HG02870 (cell line): Measurements from ENCODE around the gene PRAC1.

Source experiments
- ATAC-seq: cut with Tn5 transposase; IDR thresholded peaks from one replicate; pipeline ENCODE4 v1.9.1; 2021; ENCODE audit warnings: mild to moderate bottlenecking, moderate library complexity; ENCODE audit not compliant: unreplicated experiment

The PRAC1 gene

GRCh38 chr17:48715496-48716399 is 6.6 kb downstream of the PRAC1 start:
- no peak for ATAC-seq

GRCh38 chr17:48711128-48711527 is 11.2 kb downstream of the PRAC1 start:
- ATAC-seq: no peak

GRCh38 chr17:48704361-48705248 is 17.7 kb downstream of the PRAC1 start:
- no peak for ATAC-seq

GRCh38 chr17:48701864-48702532 is 20.3 kb downstream of the PRAC1 start:
- no peak for ATAC-seq

DNA sequence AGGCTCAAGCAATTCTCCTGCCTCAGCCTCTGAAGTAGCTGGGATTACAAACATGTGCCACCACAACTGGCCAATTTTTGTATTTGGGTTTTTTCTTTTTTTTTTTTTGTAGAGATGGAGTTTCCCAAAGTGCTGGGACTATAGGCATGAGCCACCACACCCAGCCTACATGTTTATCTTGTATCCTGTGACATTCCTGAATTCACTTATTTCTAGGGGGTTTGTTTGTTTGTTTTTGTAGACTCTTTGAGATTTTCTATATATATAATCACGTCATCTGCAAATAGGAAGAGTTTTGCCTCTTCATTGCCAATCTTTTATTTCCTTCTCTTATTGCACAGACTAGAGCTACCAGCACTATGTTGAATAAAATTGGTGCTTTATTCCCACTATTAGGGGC is 29.1 kb downstream of the PRAC1 start:
- ATAC-seq: no peak

DNA sequence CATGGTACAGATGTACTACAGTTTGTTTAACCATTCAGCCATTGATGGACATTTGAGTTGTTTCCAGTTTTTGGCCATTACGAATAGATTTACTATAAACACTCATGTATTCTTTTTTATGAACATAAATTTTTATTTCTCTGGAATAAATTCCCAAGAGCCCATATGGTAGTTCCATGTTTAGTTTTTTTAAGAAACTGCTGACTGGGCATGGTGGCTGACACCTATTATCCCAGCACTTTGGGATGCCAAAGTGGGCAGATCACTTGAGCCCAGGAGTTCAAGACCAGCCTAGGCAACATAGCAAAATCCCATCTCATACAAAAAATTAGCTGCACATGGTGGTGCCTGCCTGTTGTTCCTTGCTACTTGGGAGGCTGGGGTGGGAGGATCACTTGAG is 30.3 kb downstream of the PRAC1 start:
- ATAC-seq: no peak

DNA sequence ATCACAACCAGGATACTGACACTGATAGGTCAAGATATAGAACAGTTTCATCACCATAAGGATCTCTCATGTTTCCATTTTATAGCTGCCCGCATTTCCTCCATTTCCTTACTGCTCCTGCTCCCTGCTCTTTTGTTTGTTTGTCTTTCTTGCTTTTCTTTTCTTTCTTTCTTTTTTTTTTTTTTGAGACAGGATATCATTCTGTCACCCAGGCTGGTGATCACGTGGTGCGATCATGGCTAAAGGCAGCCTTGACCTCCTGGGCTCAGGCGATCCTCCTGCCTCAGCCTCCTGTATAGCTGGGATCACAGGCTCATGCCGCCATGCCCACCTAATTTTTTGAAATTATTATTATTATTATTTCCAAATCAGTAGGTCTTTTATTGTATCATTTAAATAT is 31.7 kb downstream of the PRAC1 start:
- no peak for ATAC-seq

DNA sequence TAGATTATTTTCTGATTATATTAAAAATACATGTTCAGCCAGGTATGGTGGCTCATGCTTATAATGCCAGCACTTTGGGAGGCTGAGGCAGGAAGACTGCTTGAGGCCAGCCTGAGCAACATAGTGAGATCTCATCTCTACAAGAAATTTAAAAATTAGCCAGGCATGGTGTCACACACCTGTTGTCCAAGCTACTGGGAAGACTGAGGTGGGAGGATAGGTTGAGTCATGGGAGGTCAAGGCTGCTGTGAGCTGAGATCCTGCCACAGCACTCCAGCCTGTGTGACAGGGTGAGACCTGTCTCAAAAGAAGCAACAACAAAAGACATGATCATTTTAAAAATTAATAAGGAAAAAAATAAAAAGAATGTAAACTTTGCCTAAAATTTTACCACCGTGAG is 40.7 kb downstream of the PRAC1 start:
- no peak for ATAC-seq

DNA sequence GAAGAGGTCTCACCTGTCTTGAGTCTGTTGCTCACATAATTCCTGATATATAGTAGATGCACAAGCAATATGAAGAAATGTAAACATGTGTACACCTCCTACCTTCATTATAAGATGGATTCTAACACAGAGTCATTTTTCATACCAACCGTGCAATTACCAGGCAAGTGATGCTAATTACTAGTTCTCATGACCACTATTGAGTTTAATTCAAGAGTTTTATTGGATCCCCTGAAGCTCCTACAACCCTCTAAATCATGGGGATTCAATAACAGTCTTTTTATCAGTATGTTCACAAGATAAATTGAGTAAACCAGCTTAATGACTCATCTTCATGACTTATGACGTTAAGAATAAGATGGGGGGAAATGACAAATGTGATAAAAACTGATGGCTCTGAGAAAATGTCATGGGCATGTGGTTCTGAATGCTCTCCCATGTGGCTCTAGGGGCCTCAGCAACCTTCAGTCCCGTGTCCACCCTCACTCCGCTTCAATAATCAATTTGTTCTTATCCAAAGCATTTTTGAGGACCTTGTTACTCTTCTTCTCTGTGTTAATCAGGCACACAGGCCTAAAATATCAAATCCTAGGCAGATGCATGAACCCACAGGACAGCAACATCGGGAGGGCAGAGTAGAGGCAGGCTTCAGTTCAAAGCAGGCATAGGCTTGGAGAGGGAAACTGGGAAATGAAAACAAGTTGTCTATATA is 42.8 kb downstream of the PRAC1 start:
- ATAC-seq: no peak

DNA sequence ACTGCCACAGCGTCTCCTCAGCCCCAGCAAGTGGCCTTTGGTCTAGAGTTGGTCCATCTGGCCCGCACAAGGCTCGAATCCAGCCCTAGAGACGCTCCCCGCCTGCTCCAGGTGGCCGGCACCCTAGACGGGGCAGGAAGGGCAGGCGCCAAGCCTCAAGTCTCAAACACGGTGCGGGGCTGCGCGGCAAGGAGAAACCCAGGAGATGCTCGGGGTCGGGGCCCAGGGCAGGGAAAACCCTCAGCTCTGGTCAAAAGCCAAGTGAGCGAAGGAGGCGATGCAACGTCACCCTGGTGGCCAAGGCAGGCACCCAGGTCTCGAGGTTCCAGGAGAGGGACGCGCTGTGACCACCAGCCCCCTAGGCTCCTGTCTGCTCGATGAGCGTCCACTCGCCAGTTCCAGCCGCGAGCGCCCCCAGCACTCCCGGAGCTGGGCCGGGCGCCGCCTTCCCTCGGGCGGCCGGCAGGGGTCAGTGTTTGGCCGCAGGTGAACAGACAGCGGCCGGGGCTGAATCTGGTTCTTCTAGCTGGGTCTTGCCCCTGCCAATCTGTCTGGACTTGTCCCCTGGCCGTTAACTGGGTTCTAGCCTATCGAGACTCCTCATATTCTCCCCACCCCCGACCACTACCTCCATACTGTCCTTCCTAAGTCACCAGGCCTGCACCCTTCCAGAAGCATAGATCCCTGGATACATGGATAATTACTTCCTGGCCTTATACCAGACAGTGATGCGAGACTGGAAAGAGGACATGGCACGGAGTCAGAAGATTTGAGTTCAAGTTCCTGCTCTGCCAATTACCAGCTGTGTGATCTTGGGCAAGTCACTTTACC is 44.0 kb downstream of the PRAC1 start:
- ATAC-seq: no peak

- no peak for ATAC-seq
Measured at GRCh38 chr17:48676963-48677558, 45.3 kb downstream of the PRAC1 start.

DNA sequence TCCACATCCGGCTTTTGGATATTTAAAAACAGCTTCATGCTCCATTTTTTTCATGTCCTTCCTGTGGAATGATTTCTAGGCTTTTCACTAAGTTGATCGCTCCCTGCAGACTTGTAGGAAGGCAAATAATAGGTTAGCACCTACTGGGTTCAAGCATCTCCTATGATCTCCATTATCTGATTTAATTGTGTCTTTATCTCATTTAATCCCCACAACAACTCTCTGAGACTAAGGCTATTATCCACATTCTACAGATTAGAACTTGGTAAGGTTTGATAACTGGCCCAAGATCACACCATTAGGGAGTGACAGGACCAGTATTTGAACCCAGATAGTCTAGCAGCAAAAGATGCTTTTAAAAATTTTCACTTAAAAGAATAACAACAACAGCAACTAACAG is 50.0 kb downstream of the PRAC1 start:
- ATAC-seq: no peak
